Epithelial cell of esophagus (primary cell): ENCODE results near the gene SPSB1.

ENCODE experiments used
- DNase-seq: peaks from one replicate; pipeline ENCODE4 v3.0.0; 2010; ENCODE audit warnings: low read depth
- H3K4me3 ChIP-seq: 2 replicates; pipeline ENCODE4 v1.5.1; 2011; ENCODE audit warnings: mild to moderate bottlenecking, low read length, control low read depth
- CTCF ChIP-seq: IDR thresholded peaks from 2 replicates; pipeline ENCODE4 v1.5.1; 2011; ENCODE audit warnings: low read depth, mild to moderate bottlenecking, low read length, control low read depth, inconsistent platforms; ENCODE audit not compliant: insufficient read depth; ENCODE audit errors: missing control alignments

The SPSB1 gene

DNA sequence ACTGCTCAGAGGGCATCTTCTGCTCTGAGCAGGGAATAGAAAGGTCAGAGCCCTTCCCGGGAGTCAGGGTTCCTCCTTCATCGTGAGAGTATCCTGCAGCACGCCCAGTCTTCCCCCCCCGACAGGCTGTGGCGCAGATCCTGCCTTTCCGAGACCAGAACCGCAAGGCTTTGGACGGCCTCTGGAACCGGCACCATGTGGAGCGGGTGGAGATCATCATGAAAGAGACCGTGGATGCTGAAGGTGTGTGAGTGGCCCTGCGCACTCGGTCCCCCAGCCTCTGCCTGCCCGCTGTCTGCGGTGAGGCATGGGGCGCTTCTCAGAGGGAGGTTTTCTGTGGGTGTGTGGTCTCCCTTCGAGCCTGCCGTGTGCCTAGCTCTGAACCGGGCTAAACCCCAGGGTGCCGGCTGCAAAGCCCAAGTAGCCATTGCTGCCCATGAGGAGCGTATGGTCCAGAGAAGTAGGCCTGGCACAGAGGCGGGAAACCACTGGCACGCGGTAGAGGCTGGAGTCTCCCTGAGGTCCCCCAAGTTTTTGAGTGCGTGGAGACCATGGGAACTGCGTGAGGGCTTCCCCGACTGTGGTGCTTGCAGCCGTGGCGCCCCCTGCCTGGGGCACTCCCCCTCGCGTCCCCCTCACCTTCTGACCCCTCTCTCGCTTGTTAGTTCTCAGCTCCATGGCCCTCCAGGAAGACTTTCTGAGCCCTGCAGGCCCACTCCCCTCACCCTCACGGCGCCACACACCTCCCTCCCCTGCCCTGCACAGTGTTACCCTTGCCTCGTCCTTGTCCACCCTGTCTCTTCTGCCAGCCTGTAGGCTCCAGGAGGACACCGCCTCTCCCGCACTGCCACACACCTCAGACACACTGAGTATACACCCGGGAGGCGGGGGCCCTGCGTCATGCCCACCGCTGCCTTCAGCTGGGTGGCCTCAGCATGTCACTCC, 45.6 kb upstream of the SPSB1 start:
- no peak for DNase-seq
- TF ChIP-seq CTCF: no peak
- no peak overlapping the region for H3K4me3 ChIP-seq

DNA sequence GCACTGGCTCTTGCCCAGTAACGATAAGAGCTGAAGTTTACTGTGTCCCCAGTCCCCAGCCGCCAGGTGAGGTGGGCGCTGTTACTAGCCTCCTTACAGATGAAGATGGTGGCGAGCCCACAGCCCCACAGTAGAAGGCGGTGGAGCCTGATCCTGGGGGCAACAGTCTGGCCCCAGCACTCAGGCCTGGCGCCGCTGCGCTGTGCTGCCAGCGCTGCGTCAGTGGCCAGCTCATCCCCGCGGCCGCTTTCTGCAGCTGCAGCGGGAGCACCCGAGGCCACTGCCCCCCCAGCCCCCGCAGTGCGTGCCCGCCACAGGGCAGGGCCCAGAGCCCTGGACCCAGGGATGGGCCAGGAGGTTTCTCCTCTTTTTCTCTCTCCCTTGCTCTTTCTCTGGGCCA, 44.8 kb upstream of the SPSB1 start:
- H3K4me3 ChIP-seq: no peak overlapping the region

DNA sequence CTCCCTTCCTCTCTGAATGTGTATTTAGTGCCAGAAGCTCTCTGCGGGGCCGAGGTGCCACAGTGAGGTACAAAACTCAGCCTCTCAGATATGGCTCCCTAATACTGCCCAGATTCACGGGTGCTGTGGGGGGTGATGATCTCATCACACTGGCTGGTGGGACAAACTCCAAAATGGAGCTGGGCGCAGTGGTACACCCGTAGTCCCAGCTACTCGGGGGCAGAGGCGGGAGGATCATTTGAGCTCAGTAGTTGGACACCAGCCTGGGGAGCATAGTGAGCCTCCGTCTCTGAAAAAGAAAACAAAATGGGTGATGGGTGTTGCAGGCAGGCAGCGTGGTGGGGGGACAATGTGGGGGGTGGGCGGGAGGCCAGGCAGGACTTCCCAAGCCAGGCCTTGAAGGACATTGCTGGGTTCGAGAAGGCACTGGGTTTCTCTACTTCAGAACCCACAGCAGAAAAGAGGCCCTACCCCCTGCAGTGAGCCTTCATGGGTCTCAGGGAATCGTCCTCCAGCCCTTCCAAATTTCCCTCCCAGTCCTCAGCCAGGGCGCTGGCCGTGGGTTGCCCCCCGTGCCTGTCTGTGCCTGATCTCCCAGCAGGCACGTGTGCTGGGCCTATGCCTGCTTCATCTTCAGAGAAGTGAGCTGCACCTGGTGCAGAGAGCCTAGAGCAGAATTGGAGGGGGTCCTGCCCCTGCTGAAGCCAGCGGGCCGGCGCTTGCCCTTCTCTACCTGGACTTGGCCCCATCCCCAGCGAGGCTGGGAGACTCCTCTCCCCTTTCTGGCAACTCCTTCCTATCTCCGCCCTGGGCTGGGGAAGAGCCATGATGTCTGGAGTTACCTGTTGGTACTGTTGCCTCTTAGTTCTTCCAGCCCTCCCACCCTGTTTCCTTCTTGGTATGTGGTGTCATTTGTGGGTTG, 44.1 kb upstream of the SPSB1 start:
- no peak for TF ChIP-seq CTCF
- H3K4me3 ChIP-seq: no peak overlapping the region
- DNase-seq: no peak

More for the DNA sequence above, 44.8 kb upstream of the SPSB1 start:
- no peak for TF ChIP-seq CTCF
- DNase-seq: no peak

DNA sequence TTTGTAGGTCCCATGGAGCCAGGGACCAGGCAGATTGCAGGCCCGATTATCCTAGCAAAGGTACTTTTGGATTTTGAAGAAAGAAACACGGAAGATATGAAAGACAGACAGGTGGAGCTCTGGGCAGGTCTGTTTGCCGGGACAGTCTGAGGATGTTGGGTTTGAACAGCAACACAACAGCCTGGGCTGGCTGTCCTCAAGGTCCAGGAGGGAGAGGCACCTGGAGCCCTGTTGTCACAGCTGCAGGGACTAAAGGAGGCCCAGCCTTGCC, 43.5 kb upstream of the SPSB1 start:
- H3K4me3 ChIP-seq: no peak overlapping the region
- no peak for TF ChIP-seq CTCF
- no peak for DNase-seq

DNA sequence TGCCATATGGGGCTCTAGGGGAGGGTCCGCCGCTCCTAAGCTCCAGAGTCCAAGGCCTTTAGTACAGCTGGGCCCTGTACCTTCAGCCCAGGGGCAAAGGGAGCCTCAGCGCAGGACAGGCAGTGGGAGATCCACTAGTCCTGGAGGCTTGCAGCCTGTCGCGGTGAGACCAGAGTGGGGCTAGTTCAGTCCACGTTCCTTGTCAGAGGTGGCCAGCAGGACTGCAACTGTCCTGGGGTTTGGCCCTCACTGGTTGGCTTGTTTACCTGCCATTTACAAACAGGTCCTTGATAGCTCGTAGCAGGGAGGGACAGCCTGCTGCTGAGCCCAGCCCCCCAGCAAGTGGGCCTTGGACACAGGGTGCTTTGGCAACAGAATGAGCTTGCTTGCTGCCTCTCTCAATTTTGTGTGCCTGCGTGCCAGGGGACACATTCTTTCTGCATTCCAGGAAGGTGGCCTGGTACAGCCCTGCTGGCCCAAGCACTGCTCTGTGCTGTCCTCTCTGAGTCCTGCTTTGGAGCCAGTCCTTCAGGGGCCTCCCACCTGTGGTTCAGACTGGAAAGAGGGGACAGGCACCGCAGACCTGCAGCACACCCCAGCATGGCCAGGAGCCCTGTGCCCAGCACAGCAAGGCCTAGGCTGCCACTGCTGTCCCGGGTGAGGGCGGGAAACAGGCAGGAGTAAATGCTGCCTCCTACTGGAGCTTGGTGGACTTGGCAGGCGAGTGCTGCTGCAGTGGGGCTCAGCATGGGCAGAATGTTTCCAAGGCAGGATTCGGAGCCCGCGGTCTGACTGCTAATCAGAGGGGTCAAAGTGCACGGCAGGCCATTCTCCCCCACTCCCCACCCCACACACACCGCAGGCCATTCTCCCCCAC, 42.9 kb upstream of the SPSB1 start:
- H3K4me3 ChIP-seq: no peak overlapping the region
- peak; percentile 51 for TF ChIP-seq CTCF
- peak; percentile 56 for DNase-seq
